ENCODE results near the gene IGF1R.
"Not testable (repeated sequence)": the region's sequence is repeated elsewhere in the genome, so short reads cannot be mapped to it uniquely, and the experiment has no call there.

IGF1R gene

GRCh38 chr15:98970799-98971198 is 322.5 kb downstream of the IGF1R start:
- DNase-seq = no peak

- DNase-seq = no peak
Observed at GRCh38 chr15:98976500-98976899, 328.2 kb downstream of the IGF1R start.

GRCh38 chr15:98977441-98977840 is 329.1 kb downstream of the IGF1R start:
- no peak for DNase-seq

GRCh38 chr15:98978153-98978552 is 329.8 kb downstream of the IGF1R start:
- DNase-seq = no peak

GRCh38 chr15:98980899-98981228 is 332.5 kb downstream of the IGF1R start:
- DNase-seq = no peak

- DNase-seq = no peak
Observed at GRCh38 chr15:98981851-98982722, 333.7 kb downstream of the IGF1R start.

- DNase-seq = no peak
Observed at GRCh38 chr15:98983334-98983733, 335.0 kb downstream of the IGF1R start.

GRCh38 chr15:98986281-98986680 is 337.9 kb downstream of the IGF1R start:
- DNase-seq = no peak

- no peak for DNase-seq
Observed at GRCh38 chr15:98994892-98995291, 346.6 kb downstream of the IGF1R start.

GRCh38 chr15:98996169-98996568 is 347.8 kb downstream of the IGF1R start:
- no peak for DNase-seq

- no peak for DNase-seq
Observed at GRCh38 chr15:98996624-98997023, 348.3 kb downstream of the IGF1R start.

GRCh38 chr15:98997312-98997711 is 349.0 kb downstream of the IGF1R start:
- DNase-seq = no peak

GRCh38 chr15:98997755-98998154 is 349.4 kb downstream of the IGF1R start:
- DNase-seq = no peak

GRCh38 chr15:98998279-98998678 is 349.9 kb downstream of the IGF1R start:
- no peak for DNase-seq

- no peak for DNase-seq
Observed at GRCh38 chr15:98999233-98999632, 350.9 kb downstream of the IGF1R start.

GRCh38 chr15:99002226-99002625 is 353.9 kb downstream of the IGF1R start:
- DNase-seq = no peak

- DNase-seq = not testable (repeated sequence)
Observed at GRCh38 chr15:99003317-99003716, 355.0 kb downstream of the IGF1R start.

GRCh38 chr15:99004998-99005974 is 356.9 kb downstream of the IGF1R start:
- DNase-seq = not testable (repeated sequence)

- no peak for DNase-seq
Observed at GRCh38 chr15:99006146-99006545, 357.8 kb downstream of the IGF1R start.

GRCh38 chr15:99006904-99007495 is 358.7 kb downstream of the IGF1R start:
- no peak for DNase-seq

- no peak for DNase-seq
Observed at GRCh38 chr15:99009741-99010330, 361.5 kb downstream of the IGF1R start.

- no peak for DNase-seq
Observed at GRCh38 chr15:99010768-99011167, 362.4 kb downstream of the IGF1R start.
